22Rv1 (cell line): ENCODE results near the gene LAMA1.

ENCODE experiments used
- H3K27ac ChIP-seq: fragments of 450-650 bp; 2 replicates; pipeline ENCODE4 v1.5.1; 2017
- CTCF ChIP-seq: fragments of 450-650 bp; IDR thresholded peaks from 2 replicates; pipeline ENCODE4 v1.5.1; 2017; ENCODE audit warnings: mild to moderate bottlenecking
- ZFX ChIP-seq: fragments of 450-650 bp; IDR thresholded peaks from 2 replicates; pipeline ENCODE4 v1.6.1; 2017; ENCODE audit warnings: antibody characterized with exemption, borderline replicate concordance

LAMA1 gene

GRCh38 chr18:6959110-6959509, 158.5 kb downstream of the LAMA1 start:
- H3K27ac ChIP-seq = no peak overlapping the region
- no peak for TF ChIP-seq ZFX
- TF ChIP-seq CTCF = no peak

DNA sequence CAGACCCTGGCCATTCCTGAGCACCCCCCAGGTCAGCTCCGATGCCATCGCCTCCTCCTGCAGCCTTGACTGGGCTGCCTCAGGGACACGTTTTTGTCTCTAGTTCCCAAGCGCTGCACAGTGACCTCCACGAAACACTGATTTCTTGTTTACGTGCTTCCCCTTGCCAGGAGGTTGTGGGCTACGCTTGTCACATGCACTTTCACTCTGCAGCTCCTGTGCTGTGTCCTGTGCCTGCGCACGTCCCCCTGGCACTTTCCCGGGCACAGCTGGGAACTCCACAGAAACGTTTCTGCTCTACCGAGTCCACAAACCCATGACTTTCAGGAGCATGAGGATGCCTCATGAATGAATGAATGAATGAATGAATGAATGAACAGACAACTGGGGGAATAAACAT, 160.6 kb downstream of the LAMA1 start:
- no peak overlapping the region for H3K27ac ChIP-seq
- no peak for TF ChIP-seq CTCF
- TF ChIP-seq ZFX = no peak

DNA sequence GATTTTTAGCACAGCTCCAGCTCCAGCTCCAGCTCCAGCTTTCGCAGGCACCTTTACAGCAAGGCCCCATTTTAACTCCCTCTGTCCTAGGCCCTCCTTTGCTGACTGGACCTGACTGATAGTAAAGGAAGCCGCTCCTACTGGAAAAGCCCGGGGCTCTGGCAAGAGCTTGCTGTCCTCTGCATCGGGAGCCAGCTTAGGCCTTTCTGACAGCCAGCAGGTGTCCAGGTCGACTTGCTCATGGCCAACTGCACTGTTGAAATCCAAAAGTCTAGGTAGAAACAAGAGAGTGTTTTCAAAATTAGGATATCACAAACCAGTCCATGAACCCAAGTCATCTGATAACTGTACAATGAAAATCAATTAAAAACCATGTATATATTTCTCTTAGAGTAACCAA, 161.1 kb downstream of the LAMA1 start:
- TF ChIP-seq ZFX (no peak), CTCF (no peak)
- no peak overlapping the region for H3K27ac ChIP-seq

- no peak overlapping the region for H3K27ac ChIP-seq
- TF ChIP-seq ZFX = no peak
- TF ChIP-seq CTCF = no peak
Measured at GRCh38 chr18:6955304-6955703, 162.3 kb downstream of the LAMA1 start.

- H3K27ac ChIP-seq = no peak overlapping the region
- TF ChIP-seq CTCF = no peak
- TF ChIP-seq ZFX = no peak
Measured at GRCh38 chr18:6954501-6954900, 163.1 kb downstream of the LAMA1 start.

DNA sequence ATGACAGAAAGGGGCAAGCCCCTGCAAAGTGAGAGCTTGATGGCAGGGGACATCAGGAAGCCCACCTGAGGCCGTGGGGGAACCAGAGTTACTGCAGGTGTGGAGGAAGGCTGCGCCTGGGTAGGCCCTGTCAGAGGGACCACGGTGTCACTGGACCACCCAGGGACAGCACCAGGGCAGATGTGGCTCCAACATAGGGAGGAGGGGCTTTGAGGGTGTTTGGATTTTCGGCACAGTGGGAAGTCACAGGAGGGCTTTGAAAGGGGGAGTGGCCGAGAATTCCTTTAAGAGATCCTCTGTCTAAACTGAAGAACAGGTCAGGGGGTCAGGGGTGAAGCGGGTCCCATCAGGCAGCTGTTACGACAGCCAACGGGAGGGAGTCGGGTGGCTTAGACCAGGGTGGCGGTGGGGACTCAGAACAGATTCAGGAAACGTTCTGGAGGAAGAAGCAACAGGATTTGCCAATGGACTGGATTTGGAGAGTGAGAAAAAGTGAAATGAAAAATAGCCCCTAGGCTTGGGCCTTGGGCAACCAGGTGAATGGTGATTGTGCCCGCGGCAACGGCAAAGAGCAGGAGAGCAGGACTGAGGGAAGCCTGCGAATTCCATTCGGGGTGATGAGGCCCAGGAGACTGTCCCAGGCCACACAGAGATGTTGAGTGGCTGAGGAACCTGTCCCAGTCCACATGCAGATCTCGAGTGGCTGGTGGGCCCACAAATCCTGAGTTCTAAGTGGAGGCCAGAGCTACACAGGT, 166.1 kb downstream of the LAMA1 start:
- no peak overlapping the region for H3K27ac ChIP-seq
- TF ChIP-seq CTCF (no peak), ZFX (no peak)

DNA sequence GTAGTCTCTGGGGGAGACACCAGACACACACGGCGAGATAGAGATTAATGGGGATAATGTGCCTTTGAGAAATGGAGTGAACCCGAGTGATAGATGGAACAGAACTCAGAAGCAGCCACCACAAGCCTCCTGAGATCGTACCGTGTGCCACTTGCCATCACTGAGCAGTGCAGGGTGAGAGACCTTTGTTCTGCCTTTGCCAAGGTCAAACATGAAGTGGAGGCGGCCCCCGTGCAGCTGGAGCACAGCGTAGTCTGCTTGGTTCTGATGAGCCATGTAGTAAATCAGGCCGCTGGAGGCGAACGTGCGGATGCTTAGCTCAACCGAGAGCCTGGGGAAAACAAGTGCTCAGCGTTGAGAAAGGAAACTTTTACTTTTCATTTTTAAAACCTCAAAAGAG, 167.0 kb downstream of the LAMA1 start:
- no peak for TF ChIP-seq CTCF
- TF ChIP-seq ZFX = no peak
- no peak overlapping the region for H3K27ac ChIP-seq
